ENCODE data around the gene RCOR1.

- TF ChIP-seq SMC3 (IDR thresholded peaks at IDR 0.05; ENCODE audit: low read depth, low read length) (no peak), FOS (IDR thresholded peaks at IDR 0.05; ENCODE audit: low read depth, low read length) (no peak), RFX5 (IDR thresholded peaks at IDR 0.05; ENCODE audit: low read depth, low read length) (no peak), POLR2A (IDR thresholded peaks at IDR 0.05; ENCODE audit: low read depth, low read length) (no peak), MAZ (IDR thresholded peaks at IDR 0.05; ENCODE audit: borderline replicate concordance, low read depth, low read length) (no peak), RCOR1 (IDR thresholded peaks at IDR 0.05; ENCODE audit: insufficient replicate concordance, low read length) (no peak), CEBPB (IDR thresholded peaks at IDR 0.05; ENCODE audit: low read depth, low read length) (no peak), MAFK (IDR thresholded peaks at IDR 0.05; ENCODE audit: low read depth, low read length) (no peak), ELK1 (IDR thresholded peaks at IDR 0.05; ENCODE audit: borderline replicate concordance, low read depth, low read length) (no peak), NFE2L2 (IDR thresholded peaks at IDR 0.05; ENCODE audit: low read depth, low read length) (no peak)
- TF ChIP-seq, protein P1, sequence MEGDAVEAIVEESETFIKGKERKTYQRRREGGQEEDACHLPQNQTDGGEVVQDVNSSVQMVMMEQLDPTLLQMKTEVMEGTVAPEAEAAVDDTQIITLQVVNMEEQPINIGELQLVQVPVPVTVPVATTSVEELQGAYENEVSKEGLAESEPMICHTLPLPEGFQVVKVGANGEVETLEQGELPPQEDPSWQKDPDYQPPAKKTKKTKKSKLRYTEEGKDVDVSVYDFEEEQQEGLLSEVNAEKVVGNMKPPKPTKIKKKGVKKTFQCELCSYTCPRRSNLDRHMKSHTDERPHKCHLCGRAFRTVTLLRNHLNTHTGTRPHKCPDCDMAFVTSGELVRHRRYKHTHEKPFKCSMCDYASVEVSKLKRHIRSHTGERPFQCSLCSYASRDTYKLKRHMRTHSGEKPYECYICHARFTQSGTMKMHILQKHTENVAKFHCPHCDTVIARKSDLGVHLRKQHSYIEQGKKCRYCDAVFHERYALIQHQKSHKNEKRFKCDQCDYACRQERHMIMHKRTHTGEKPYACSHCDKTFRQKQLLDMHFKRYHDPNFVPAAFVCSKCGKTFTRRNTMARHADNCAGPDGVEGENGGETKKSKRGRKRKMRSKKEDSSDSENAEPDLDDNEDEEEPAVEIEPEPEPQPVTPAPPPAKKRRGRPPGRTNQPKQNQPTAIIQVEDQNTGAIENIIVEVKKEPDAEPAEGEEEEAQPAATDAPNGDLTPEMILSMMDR (conservative IDR thresholded peaks at IDR 0.05; ENCODE audit: low read depth, low read length): no peak
- TF ChIP-seq, protein P2, sequence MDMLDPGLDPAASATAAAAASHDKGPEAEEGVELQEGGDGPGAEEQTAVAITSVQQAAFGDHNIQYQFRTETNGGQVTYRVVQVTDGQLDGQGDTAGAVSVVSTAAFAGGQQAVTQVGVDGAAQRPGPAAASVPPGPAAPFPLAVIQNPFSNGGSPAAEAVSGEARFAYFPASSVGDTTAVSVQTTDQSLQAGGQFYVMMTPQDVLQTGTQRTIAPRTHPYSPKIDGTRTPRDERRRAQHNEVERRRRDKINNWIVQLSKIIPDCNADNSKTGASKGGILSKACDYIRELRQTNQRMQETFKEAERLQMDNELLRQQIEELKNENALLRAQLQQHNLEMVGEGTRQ (IDR thresholded peaks at IDR 0.05; ENCODE audit: low read depth, low read length): no peak
Observed at GRCh38 chr14:102693006-102693755, 100.7 kb downstream of the RCOR1 start.
